Neuronal stem cell (in vitro differentiated cells): ENCODE results near the gene NF2.

ENCODE experiments used
- DNase-seq: peaks from one replicate; pipeline ENCODE4 v3.0.0-alpha.2; 2013; ENCODE audit warnings: low spot score
- H2AFZ ChIP-seq: one replicate; pipeline ENCODE4 v1.6.1; 2013; ENCODE audit warnings: mild to moderate bottlenecking, low read length, inconsistent platforms
- H2AK5ac ChIP-seq: 2 replicates; pipeline ENCODE4 v1.6.1; 2013; ENCODE audit warnings: low read depth, mild to moderate bottlenecking, inconsistent platforms, low read length, moderate library complexity, mixed read lengths
- H2BK120ac ChIP-seq: 2 replicates; pipeline ENCODE4 v1.6.1; 2013; ENCODE audit warnings: low read depth, mild to moderate bottlenecking, inconsistent platforms, low read length, moderate library complexity, mixed read lengths
- H2BK12ac ChIP-seq: one replicate; pipeline ENCODE4 v1.6.1; 2013; ENCODE audit warnings: low read length, inconsistent platforms
- H2BK15ac ChIP-seq: 2 replicates; pipeline ENCODE4 v1.6.1; 2013; ENCODE audit warnings: mild to moderate bottlenecking, low read length, inconsistent platforms, mixed read lengths
- H2BK5ac ChIP-seq: one replicate; pipeline ENCODE4 v1.6.1; 2013; ENCODE audit warnings: inconsistent platforms, mild to moderate bottlenecking, low read length, moderate library complexity
- H3K14ac ChIP-seq: one replicate; pipeline ENCODE4 v1.6.1; 2013; ENCODE audit warnings: low read length, inconsistent platforms
- H3K18ac ChIP-seq: 2 replicates; pipeline ENCODE4 v1.6.1; 2013; ENCODE audit warnings: low read length, inconsistent platforms
- H3K23ac ChIP-seq: 2 replicates; pipeline ENCODE4 v1.6.1; 2013; ENCODE audit warnings: low read depth, mild to moderate bottlenecking, mixed read lengths, low read length, inconsistent platforms; ENCODE audit not compliant: poor library complexity
- H3K27ac ChIP-seq: replicated peaks from 3 replicates; pipeline ENCODE4 v1.5.1; 2013; ENCODE audit warnings: low read length, inconsistent platforms
- H3K27me3 ChIP-seq, 3 experiments: 2 replicates each; pipeline ENCODE4 v1.6.1; 2013; ENCODE audit warnings: low read length in 3 of 3, mild to moderate bottlenecking in 2 of 3, inconsistent platforms in 1 of 3, low read depth in 1 of 3, mixed read lengths in 1 of 3, moderate library complexity in 1 of 3; ENCODE audit not compliant: control insufficient read depth in 3 of 3, insufficient read depth in 3 of 3
- H3K36me3 ChIP-seq, 2 donors: replicated peaks in 1 of 2; 2 replicates each; pipeline ENCODE4 v1.6.1; 2013; ENCODE audit warnings: low read length in 2 of 2; ENCODE audit not compliant: control insufficient read depth in 2 of 2, insufficient read depth in 2 of 2
- H3K4ac ChIP-seq: 2 replicates; pipeline ENCODE4 v1.6.1; 2013; ENCODE audit warnings: inconsistent platforms, mild to moderate bottlenecking, low read length, moderate library complexity
- H3K4me1 ChIP-seq, 2 donors: 1 replicate in 1 of 2; 2 replicates in 1 of 2; pipeline ENCODE4 v1.6.1; 2013; ENCODE audit warnings: low read length in 2 of 2, low read depth in 1 of 2; ENCODE audit not compliant: control insufficient read depth in 2 of 2, insufficient read depth in 1 of 2
- H3K4me2 ChIP-seq: one replicate; pipeline ENCODE4 v1.6.1; 2013; ENCODE audit warnings: mild to moderate bottlenecking, low read length, inconsistent platforms; ENCODE audit not compliant: insufficient read depth, poor library complexity, severe bottlenecking
- H3K4me3 ChIP-seq, 2 donors: 2 replicates each; pipeline ENCODE4 v1.5.1; 2013; ENCODE audit warnings: low read length in 2 of 2, mild to moderate bottlenecking in 2 of 2, inconsistent platforms in 1 of 2, moderate library complexity in 1 of 2
- H3K79me1 ChIP-seq: one replicate; pipeline ENCODE4 v1.6.1; 2013; ENCODE audit warnings: low read depth, mild to moderate bottlenecking, inconsistent platforms, low read length, moderate library complexity
- H3K9ac ChIP-seq: one replicate; pipeline ENCODE4 v1.6.1; 2013; ENCODE audit warnings: mild to moderate bottlenecking, low read depth, low read length, inconsistent platforms; ENCODE audit not compliant: poor library complexity
- H3K9me3 ChIP-seq, 2 donors: replicated peaks in 1 of 2; 2 replicates each; pipeline versions ENCODE3 to v1.6.1; 2013; ENCODE audit warnings: low read length in 2 of 2, mild to moderate bottlenecking in 2 of 2, inconsistent platforms in 1 of 2, low read depth in 1 of 2, mixed read lengths in 1 of 2, moderate library complexity in 1 of 2; ENCODE audit not compliant: control insufficient read depth in 2 of 2, insufficient read depth in 1 of 2
- H4K8ac ChIP-seq: one replicate; pipeline ENCODE4 v1.6.1; 2013; ENCODE audit warnings: low read depth, mild to moderate bottlenecking, inconsistent platforms, low read length, moderate library complexity
- H4K91ac ChIP-seq: one replicate; pipeline ENCODE4 v1.6.1; 2013; ENCODE audit warnings: low read length, low read depth, mild to moderate bottlenecking, inconsistent platforms; ENCODE audit not compliant: poor library complexity
- WGBS, 2 donors: extraction: QIAGEN DNeasy Blood & Tissue Kit; methylation state at CpG; one replicate each; pipeline ENCODE4 v1.1.7; 2013; ENCODE audit warnings: missing lambda C conversion rate in 2 of 2, mixed read lengths in 1 of 2; ENCODE audit not compliant: insufficient read length in 2 of 2, insufficient replicate concordance in 1 of 2; ENCODE audit errors: extremely low coverage in 2 of 2; 5-methylcytosine and 5-hydroxymethylcytosine counted together

Gene NF2

GRCh38 chr22:29738118-29738815 lies 134.8 kb downstream of the NF2 start:
- Histone ChIP-seq H4K8ac (no peak overlapping the region), H3K9ac (no peak overlapping the region), H2BK5ac (no peak overlapping the region), H3K36me3 (peaks cover 0 to 2% of the 10 kb centered on the region in 2 donors), H2AK5ac (no peak overlapping the region), H3K4me2 (no peak overlapping the region), H3K27ac (no peak overlapping the region), H2BK120ac (no peak overlapping the region), H3K4ac (no peak overlapping the region), H3K79me1 (no peaks in the 10 kb centered on the region), H3K23ac (no peak overlapping the region), H3K27me3 (no peaks in the 10 kb centered on the region), H4K91ac (no peak overlapping the region), H3K18ac (no peak overlapping the region), H2AFZ (no peak overlapping the region), H3K14ac (no peak overlapping the region), H3K4me1 (peaks cover 0 to 10% of the 10 kb centered on the region in 2 donors), H3K9me3 (no peaks in the 10 kb centered on the region), H2BK12ac (no peak overlapping the region), H2BK15ac (no peak overlapping the region), H3K4me3 (no peak overlapping the region)
- DNase-seq, result no peak
- WGBS, 2 donors, result no CpG with 5 or more reads among the region's 15 CpGs

- Histone ChIP-seq H3K4me1 (peaks cover 0 to 9% of the 10 kb centered on the region in 2 donors), H3K4me2 (no peak overlapping the region), H3K4me3 (no peak overlapping the region), H3K27me3 (no peaks in the 10 kb centered on the region), H2AK5ac (no peak overlapping the region), H3K18ac (no peak overlapping the region), H3K23ac (peak overlapping the region; percentile 31), H3K79me1 (no peaks in the 10 kb centered on the region), H3K4ac (no peak overlapping the region), H3K14ac (peak overlapping the region; percentile 98), H4K91ac (no peak overlapping the region), H2BK15ac (no peak overlapping the region), H2BK5ac (peak overlapping the region; percentile 24), H2AFZ (no peak overlapping the region), H3K9ac (peak overlapping the region; percentile 4), H3K9me3 (no peaks in the 10 kb centered on the region), H2BK12ac (no peak overlapping the region), H4K8ac (no peak overlapping the region), H3K27ac (no peak overlapping the region), H3K36me3 (peaks cover 0 to 2% of the 10 kb centered on the region in 2 donors), H2BK120ac (no peak overlapping the region)
- DNase-seq, result no peak
- no CpG with 5 or more reads among the region's 17 CpGs for WGBS, 2 donors
These were observed 136.0 kb downstream of the NF2 start for GRCh38 chr22:29739346-29739875.

GRCh38 chr22:29740216-29740615 lies 136.8 kb downstream of the NF2 start:
- no peak overlapping the region for H2BK120ac ChIP-seq
- WGBS, 2 donors, result no CpG with 5 or more reads among the region's 5 CpGs
- peaks cover 0 to 2% of the 10 kb centered on the region in 2 donors for H3K4me1 ChIP-seq
- H3K36me3 ChIP-seq, result peaks cover 0 to 2% of the 10 kb centered on the region in 2 donors
- DNase-seq, result no peak
- H3K27me3 ChIP-seq, result no peaks in the 10 kb centered on the region
- no peak overlapping the region for H3K4ac ChIP-seq
- H2BK15ac ChIP-seq, result no peak overlapping the region
- no peaks in the 10 kb centered on the region for H3K79me1 ChIP-seq
- H3K18ac ChIP-seq, result no peak overlapping the region
- H3K27ac ChIP-seq, result no peak overlapping the region
- H3K9me3 ChIP-seq, result no peaks in the 10 kb centered on the region
- no peak overlapping the region for H3K4me3 ChIP-seq
- H2BK12ac ChIP-seq, result no peak overlapping the region
- H2BK5ac ChIP-seq, result peak overlapping the region; percentile 24
- H3K4me2 ChIP-seq, result no peak overlapping the region
- H3K9ac ChIP-seq, result no peak overlapping the region
- no peak overlapping the region for H4K91ac ChIP-seq
- H4K8ac ChIP-seq, result no peak overlapping the region
- H2AK5ac ChIP-seq, result no peak overlapping the region
- no peak overlapping the region for H3K23ac ChIP-seq
- peak overlapping the region; percentile 56 for H3K14ac ChIP-seq
- H2AFZ ChIP-seq, result no peak overlapping the region

GRCh38 chr22:29741926-29742325 lies 138.5 kb downstream of the NF2 start:
- H2AFZ ChIP-seq, result no peak overlapping the region
- H3K4me3 ChIP-seq, result no peak overlapping the region
- no peak overlapping the region for H2BK120ac ChIP-seq
- H4K8ac ChIP-seq, result no peak overlapping the region
- H2BK5ac ChIP-seq, result no peak overlapping the region
- H3K79me1 ChIP-seq, result no peaks in the 10 kb centered on the region
- no peak overlapping the region for H3K27ac ChIP-seq
- no peak overlapping the region for H2BK15ac ChIP-seq
- H3K4me2 ChIP-seq, result no peak overlapping the region
- no peak for DNase-seq
- no peak overlapping the region for H3K9ac ChIP-seq
- no peaks in the 10 kb centered on the region for H3K9me3 ChIP-seq
- H2AK5ac ChIP-seq, result no peak overlapping the region
- WGBS, 2 donors, result no CpG with 5 or more reads among the region's 2 CpGs
- no peaks in the 10 kb centered on the region for H3K27me3 ChIP-seq
- no peak overlapping the region for H3K18ac ChIP-seq
- H3K14ac ChIP-seq, result no peak overlapping the region
- no peak overlapping the region for H4K91ac ChIP-seq
- H3K36me3 ChIP-seq, result peaks cover 7% of the 10 kb centered on the region in 2 donors
- H2BK12ac ChIP-seq, result no peak overlapping the region
- no peaks in the 10 kb centered on the region for H3K4me1 ChIP-seq
- H3K4ac ChIP-seq, result no peak overlapping the region
- H3K23ac ChIP-seq, result no peak overlapping the region
